Measurements from ENCODE around the gene DAPK2.

Gene DAPK2

DNA sequence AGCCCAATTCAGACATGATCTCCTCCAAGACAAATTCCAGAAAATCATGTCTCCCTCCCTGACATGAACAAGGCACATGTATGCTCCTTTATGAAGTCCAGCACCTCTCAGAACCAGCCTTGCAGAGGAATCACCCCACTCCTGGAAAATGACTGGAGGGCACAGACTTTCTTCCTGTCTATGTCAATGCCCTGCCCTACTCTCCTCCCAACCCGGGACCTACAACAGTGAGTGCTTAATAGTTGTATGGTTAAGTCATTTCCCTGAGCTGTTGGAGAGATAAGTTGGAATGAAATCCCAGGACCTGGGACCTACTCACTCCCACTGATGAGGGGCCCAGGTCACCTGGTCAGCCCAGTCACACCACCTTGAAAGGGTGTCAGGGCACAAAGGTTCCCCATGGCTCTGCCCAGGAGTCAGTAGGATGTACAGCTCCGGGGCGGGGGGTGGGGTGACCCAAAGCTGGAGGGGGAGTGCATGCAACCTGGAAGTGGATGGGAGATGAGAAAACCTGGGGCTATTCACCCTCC is 132.4 kb downstream of the DAPK2 start:
- Histone ChIP-seq H2AFZ (ENCODE audit: low read depth, low read length) (no peak overlapping the region), H3K27me3 (ENCODE audit: insufficient read depth, low read length, poor library complexity) (peaks cover 6% of the 10 kb centered on the region), H3K27ac (ENCODE audit: low read length) (no peak overlapping the region), H3K79me2 (ENCODE audit: insufficient read depth, low read length) (no peaks in the 10 kb centered on the region), H3K4me3 (ENCODE audit: low read depth in 1 of 2, low read length in 2 of 2) (no peak overlapping the region), H4K20me1 (ENCODE audit: insufficient read depth, low read length) (no peaks in the 10 kb centered on the region), H3K4me2 (ENCODE audit: insufficient read depth, low read length) (no peak overlapping the region), H3K9me3 (ENCODE audit: insufficient read depth, low read length, severe bottlenecking) (no peaks in the 10 kb centered on the region), H3K9ac (ENCODE audit: low read depth, low read length) (no peak overlapping the region), H3K4me1 (ENCODE audit: insufficient read depth, low read length) (no peaks in the 10 kb centered on the region), H3K36me3 (ENCODE audit: insufficient read depth, low read length) (no peaks in the 10 kb centered on the region)
- no peak for ATAC-seq (ENCODE audit: insufficient read depth, low read depth)
- TF ChIP-seq, protein P1, sequence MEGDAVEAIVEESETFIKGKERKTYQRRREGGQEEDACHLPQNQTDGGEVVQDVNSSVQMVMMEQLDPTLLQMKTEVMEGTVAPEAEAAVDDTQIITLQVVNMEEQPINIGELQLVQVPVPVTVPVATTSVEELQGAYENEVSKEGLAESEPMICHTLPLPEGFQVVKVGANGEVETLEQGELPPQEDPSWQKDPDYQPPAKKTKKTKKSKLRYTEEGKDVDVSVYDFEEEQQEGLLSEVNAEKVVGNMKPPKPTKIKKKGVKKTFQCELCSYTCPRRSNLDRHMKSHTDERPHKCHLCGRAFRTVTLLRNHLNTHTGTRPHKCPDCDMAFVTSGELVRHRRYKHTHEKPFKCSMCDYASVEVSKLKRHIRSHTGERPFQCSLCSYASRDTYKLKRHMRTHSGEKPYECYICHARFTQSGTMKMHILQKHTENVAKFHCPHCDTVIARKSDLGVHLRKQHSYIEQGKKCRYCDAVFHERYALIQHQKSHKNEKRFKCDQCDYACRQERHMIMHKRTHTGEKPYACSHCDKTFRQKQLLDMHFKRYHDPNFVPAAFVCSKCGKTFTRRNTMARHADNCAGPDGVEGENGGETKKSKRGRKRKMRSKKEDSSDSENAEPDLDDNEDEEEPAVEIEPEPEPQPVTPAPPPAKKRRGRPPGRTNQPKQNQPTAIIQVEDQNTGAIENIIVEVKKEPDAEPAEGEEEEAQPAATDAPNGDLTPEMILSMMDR (IDR thresholded peaks at IDR 0.05; ENCODE audit: borderline replicate concordance, extremely low read depth, low read length, poor library complexity, severe bottlenecking), result no peak
- no peak for TF ChIP-seq EZH2 (IDR thresholded peaks at IDR 0.05; ENCODE audit: borderline replicate concordance, low read depth, low read length, severe bottlenecking)
- DNase-seq, result no peak

DNA sequence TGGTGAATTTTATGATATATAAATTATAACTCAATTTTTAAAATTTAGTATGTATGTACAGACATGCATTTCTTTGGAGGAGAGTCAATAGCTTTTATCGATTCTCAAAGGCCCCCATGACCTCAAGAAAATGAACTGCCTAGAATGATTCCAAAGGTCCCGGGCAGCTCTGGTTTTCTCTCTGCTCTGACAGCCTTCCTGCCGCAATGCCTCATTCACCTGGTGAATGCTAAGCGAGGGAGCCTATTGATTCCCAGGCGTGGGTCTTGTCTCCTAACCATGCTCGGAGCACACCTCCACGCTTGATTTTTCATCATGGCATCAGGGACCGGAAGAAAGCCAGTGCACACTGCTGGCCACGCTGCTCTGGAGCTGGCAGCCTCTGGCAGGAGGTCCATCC is 132.9 kb downstream of the DAPK2 start:
- no peak overlapping the region for H3K27ac ChIP-seq (ENCODE audit: low read length)
- no peaks in the 10 kb centered on the region for H3K79me2 ChIP-seq (ENCODE audit: insufficient read depth, low read length)
- H3K4me2 ChIP-seq (ENCODE audit: insufficient read depth, low read length), result no peak overlapping the region
- H3K36me3 ChIP-seq (ENCODE audit: insufficient read depth, low read length), result no peaks in the 10 kb centered on the region
- DNase-seq (no peak), ATAC-seq (ENCODE audit: insufficient read depth, low read depth) (no peak)
- no peaks in the 10 kb centered on the region for H4K20me1 ChIP-seq (ENCODE audit: insufficient read depth, low read length)
- no peak overlapping the region for H2AFZ ChIP-seq (ENCODE audit: low read depth, low read length)
- no peak overlapping the region for H3K9ac ChIP-seq (ENCODE audit: low read depth, low read length)
- no peak for TF ChIP-seq EZH2 (IDR thresholded peaks at IDR 0.05; ENCODE audit: borderline replicate concordance, low read depth, low read length, severe bottlenecking)
- TF ChIP-seq, protein P1 (IDR thresholded peaks at IDR 0.05; ENCODE audit: borderline replicate concordance, extremely low read depth, low read length, poor library complexity, severe bottlenecking), result no peak
- peaks cover 6% of the 10 kb centered on the region for H3K27me3 ChIP-seq (ENCODE audit: insufficient read depth, low read length, poor library complexity)
- H3K4me1 ChIP-seq (ENCODE audit: insufficient read depth, low read length), result no peaks in the 10 kb centered on the region
- H3K4me3 ChIP-seq (ENCODE audit: low read depth in 1 of 2, low read length in 2 of 2), result no peak overlapping the region
- no peaks in the 10 kb centered on the region for H3K9me3 ChIP-seq (ENCODE audit: insufficient read depth, low read length, severe bottlenecking)

DNA sequence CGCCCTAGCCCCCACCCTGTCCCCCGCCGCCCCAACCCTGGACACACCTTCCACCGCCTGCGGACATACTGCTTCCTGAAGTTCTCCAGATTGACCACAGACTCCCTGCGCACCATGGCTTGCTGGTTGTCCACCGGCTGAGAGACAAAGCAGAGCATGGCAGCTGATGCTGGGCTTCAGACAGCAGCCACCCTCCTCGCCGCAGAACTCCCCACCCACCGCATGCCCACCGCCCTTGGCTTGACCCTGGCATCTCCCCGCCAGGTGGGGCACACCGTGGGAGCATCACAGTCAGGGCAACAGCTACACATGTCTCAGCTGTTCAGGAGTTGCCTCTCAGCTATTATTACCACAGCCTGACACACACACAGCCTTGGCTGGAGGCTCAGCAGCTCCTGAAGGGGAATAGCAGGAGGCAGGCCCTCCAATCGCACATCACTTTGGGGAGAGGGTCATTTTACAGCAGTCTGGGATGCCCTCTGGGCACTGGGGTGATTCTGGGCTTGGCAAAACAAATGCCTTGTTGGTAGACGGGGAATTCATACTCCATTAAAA is 134.1 kb downstream of the DAPK2 start:
- Histone ChIP-seq H3K9me3 (ENCODE audit: insufficient read depth, low read length, severe bottlenecking) (no peaks in the 10 kb centered on the region), H4K20me1 (ENCODE audit: insufficient read depth, low read length) (no peaks in the 10 kb centered on the region), H3K36me3 (ENCODE audit: insufficient read depth, low read length) (no peaks in the 10 kb centered on the region), H3K9ac (ENCODE audit: low read depth, low read length) (no peak overlapping the region), H3K27ac (ENCODE audit: low read length) (no peak overlapping the region), H3K79me2 (ENCODE audit: insufficient read depth, low read length) (no peaks in the 10 kb centered on the region), H2AFZ (ENCODE audit: low read depth, low read length) (no peak overlapping the region), H3K4me2 (ENCODE audit: insufficient read depth, low read length) (no peak overlapping the region), H3K27me3 (ENCODE audit: insufficient read depth, low read length, poor library complexity) (peaks cover 6% of the 10 kb centered on the region), H3K4me3 (ENCODE audit: low read depth in 1 of 2, low read length in 2 of 2) (no peak overlapping the region), H3K4me1 (ENCODE audit: insufficient read depth, low read length) (no peaks in the 10 kb centered on the region)
- ATAC-seq (ENCODE audit: insufficient read depth, low read depth) (no peak), DNase-seq (no peak)
- TF ChIP-seq, protein P1 (IDR thresholded peaks at IDR 0.05; ENCODE audit: borderline replicate concordance, extremely low read depth, low read length, poor library complexity, severe bottlenecking), result no peak
- no peak for TF ChIP-seq EZH2 (IDR thresholded peaks at IDR 0.05; ENCODE audit: borderline replicate concordance, low read depth, low read length, severe bottlenecking)
